Measurements from ENCODE around the gene MTUS2. TPM values are rescaled to one million over a fixed set of nuclear protein-coding genes. Genes with fewer than 3 reads are reported as not detected.

Gene MTUS2
- total and polyA plus RNA-seq, 2 of the 8 experiments (the other 6 are each of a cell fraction or from before 2014, with no cell fraction given) = 0.18 to 0.80 TPM

DNA sequence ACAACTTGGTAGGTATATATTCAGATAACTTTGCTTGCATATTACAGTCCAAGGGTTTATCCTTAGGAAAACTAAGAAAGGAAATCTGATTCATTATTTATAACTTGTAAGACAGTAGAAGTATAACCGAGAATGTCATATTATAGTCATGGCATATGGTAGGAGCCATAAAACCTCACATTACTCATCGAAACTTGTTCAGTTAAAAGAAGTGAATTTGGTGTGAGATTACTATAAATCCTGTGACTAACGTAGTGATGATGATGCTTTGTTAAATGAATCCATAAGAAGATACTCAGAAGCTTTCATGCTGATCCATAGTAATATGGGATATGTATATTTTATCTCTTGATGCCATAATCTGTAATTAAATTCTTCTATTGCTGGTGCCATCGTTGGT, 57.3 kb downstream of the MTUS2 start:
- POLR2A ChIA-PET (ENCODE audit: partially characterized antibody) = no interaction called here
- no peak for FAIRE-seq

More for the DNA sequence above, 57.3 kb downstream of the MTUS2 start:
- DNase-seq (ENCODE audit: low read depth in 1 of 2, low spot score in 2 of 2) = no peak
- H4K91ac ChIP-seq (replicated peaks; ENCODE audit: insufficient read length, low read length) = no peak overlapping the region
- no peak overlapping the region for H3K27ac ChIP-seq (ENCODE audit: low read depth, low read length)
- no peaks in the 10 kb centered on the region for H3K79me2 ChIP-seq (ENCODE audit: control insufficient read depth in 1 of 2, insufficient read depth in 2 of 2, low read length in 2 of 2)
- H3K4me2 ChIP-seq (ENCODE audit: insufficient read depth in 1 of 2, low read depth in 2 of 2, low read length in 2 of 2) = no peak overlapping the region
- no peak overlapping the region for H2BK15ac ChIP-seq (ENCODE audit: low read length)
- no peak overlapping the region for H4K5ac ChIP-seq (ENCODE audit: insufficient read length, low read depth, low read length)
- H3K56ac ChIP-seq (replicated peaks; ENCODE audit: insufficient read length, low read depth, low read length) = no peak overlapping the region
- CTCF ChIA-PET (ENCODE audit: partially characterized antibody) = no interaction called here
- H4K20me1 ChIP-seq (replicated peaks in 1 of 2; ENCODE audit: control insufficient read depth in 1 of 2, insufficient read depth in 2 of 2, low read length in 2 of 2) = no peaks in the 10 kb centered on the region
- no peak overlapping the region for H4K8ac ChIP-seq (ENCODE audit: extremely low read depth, insufficient read depth, low read length)
- no peak overlapping the region for H2BK120ac ChIP-seq (replicated peaks; ENCODE audit: low read depth, low read length)
- no peaks in the 10 kb centered on the region for H3K4me1 ChIP-seq (replicated peaks in 1 of 4; ENCODE audit: control insufficient read depth in 3 of 4, insufficient read depth in 4 of 4, low read length in 3 of 4)
- no peak overlapping the region for H3K14ac ChIP-seq (ENCODE audit: insufficient read length)
- no peaks in the 10 kb centered on the region for H3K23me2 ChIP-seq (ENCODE audit: low read depth, low read length)
- no peak overlapping the region for H2BK20ac ChIP-seq (ENCODE audit: low read length)
- H3K79me1 ChIP-seq (ENCODE audit: low read depth, low read length) = no peaks in the 10 kb centered on the region
- H2BK12ac ChIP-seq (ENCODE audit: low read depth, low read length) = no peak overlapping the region
- no peaks in the 10 kb centered on the region for H3K27me3 ChIP-seq (replicated peaks in 1 of 4; ENCODE audit: control insufficient read depth in 3 of 4, extremely low read depth in 1 of 4, insufficient read depth in 3 of 4, low read length in 3 of 4)
- no peak overlapping the region for H2AFZ ChIP-seq (ENCODE audit: low read length)
- peaks cover 7 to 14% of the 10 kb centered on the region in 2 experiments for H3K9me3 ChIP-seq (ENCODE audit: insufficient read depth in 2 of 2, low read depth in 1 of 2, low read length in 1 of 2)
- WGBS, 2 experiments (ENCODE audit: extremely low coverage in 1 of 2, insufficient coverage in 1 of 2, insufficient read length in 1 of 2, insufficient replicate concordance in 2 of 2, low coverage in 1 of 2, low lambda C conversion rate in 2 of 2, missing lambda C conversion rate in 1 of 2) = 89% methylated on average over 4 of the region's 4 CpGs; no CpG with 5 or more reads in 1 of the 2 experiments
- no peak overlapping the region for H3K23ac ChIP-seq (ENCODE audit: insufficient read length)
- no peak overlapping the region for H2AK5ac ChIP-seq (ENCODE audit: low read depth, low read length)
- no peak overlapping the region for H3K4me3 ChIP-seq (ENCODE audit: extremely low read depth in 1 of 4, insufficient read depth in 2 of 4, low read depth in 3 of 4, low read length in 4 of 4)
- TF ChIP-seq TAF7 (optimal IDR thresholded peaks at IDR 0.05; ENCODE audit: borderline replicate concordance, low read depth, low read length) (no peak), CBX8 (IDR thresholded peaks at IDR 0.05; ENCODE audit: borderline replicate concordance, low read depth, low read length) (no peak), CTBP2 (IDR thresholded peaks at IDR 0.05; ENCODE audit: borderline replicate concordance, insufficient read depth, insufficient read length, low read length) (no peak), JUN (IDR thresholded peaks at IDR 0.05; ENCODE audit: low read depth, low read length) (no peak), KDM1A (IDR thresholded peaks at IDR 0.05; ENCODE audit: borderline replicate concordance, low read length) (no peak), KDM5A (IDR thresholded peaks at IDR 0.05; ENCODE audit: low read length) (no peak), TAF1 (IDR thresholded peaks at IDR 0.05; ENCODE audit: low read depth, low read length) (no peak), SP2 (IDR thresholded peaks at IDR 0.05; ENCODE audit: low read length) (no peak), EZH2 (IDR thresholded peaks at IDR 0.05; ENCODE audit: low read depth, low read length, severe bottlenecking) (no peak)
- H3K18ac ChIP-seq (ENCODE audit: extremely low read depth, low read length) = no peak overlapping the region
- H3K36me3 ChIP-seq (ENCODE audit: control insufficient read depth in 2 of 4, insufficient read depth in 4 of 4, low read length in 3 of 4) = no peaks in the 10 kb centered on the region; a peak in 1 of 8 replicates
- no peak overlapping the region for H3K4ac ChIP-seq (replicated peaks; ENCODE audit: insufficient read length, low read depth, low read length)
- no peak overlapping the region for H3K9ac ChIP-seq (replicated peaks in 1 of 4; ENCODE audit: extremely low read depth in 1 of 4, low read depth in 3 of 4, low read length in 3 of 4)
- no peak overlapping the region for H2BK5ac ChIP-seq (ENCODE audit: low read depth, low read length)
